Keratinocyte (primary cell): ENCODE measurements around the gene HCN1. TPM values are rescaled to one million over a fixed set of nuclear protein-coding genes. Genes with fewer than 3 reads are reported as not detected.
"Not testable (repeated sequence)": the region's sequence is repeated elsewhere in the genome, so short reads cannot be mapped to it uniquely, and the experiment has no call there.

Experiments
- DNase-seq: peaks from one replicate; pipeline ENCODE4 v3.0.0-alpha.2; 2011; ENCODE audit warnings: low read depth, missing footprints, low spot score
- FAIRE-seq: peaks from 2 replicates; lab custom pipeline; 2011; peaks lifted over from hg19 to GRCh38; lab: Jason Lieb, UNC
- H2AFZ ChIP-seq: 2 replicates; pipeline ENCODE4 v1.6.0; 2012; ENCODE audit warnings: low read length, control low read depth, inconsistent platforms; ENCODE audit not compliant: control insufficient read depth
- H3K27ac ChIP-seq: 2 replicates; pipeline ENCODE4 v1.5.1; 2011; ENCODE audit warnings: low read length; ENCODE audit not compliant: control insufficient read depth, insufficient read depth
- H3K27me3 ChIP-seq: 3 replicates; pipeline ENCODE4 v1.6.0; 2011; ENCODE audit warnings: low read length; ENCODE audit not compliant: control insufficient read depth, insufficient read depth; ENCODE audit errors: extremely low read depth
- H3K36me3 ChIP-seq, 2 experiments: 2 replicates in 1 of 2; 3 replicates in 1 of 2; pipeline ENCODE4 v1.5.1; 2011; ENCODE audit warnings: low read length in 2 of 2, mild to moderate bottlenecking in 1 of 2; ENCODE audit not compliant: control insufficient read depth in 2 of 2, insufficient read depth in 2 of 2; ENCODE audit errors: extremely low read depth in 1 of 2
- H3K4me1 ChIP-seq: 3 replicates; pipeline ENCODE4 v1.5.1; 2011; ENCODE audit warnings: low read length; ENCODE audit not compliant: control insufficient read depth, insufficient read depth; ENCODE audit errors: extremely low read depth
- H3K4me2 ChIP-seq: 3 replicates; pipeline ENCODE4 v1.6.0; 2011; ENCODE audit warnings: low read depth, low read length; ENCODE audit not compliant: control insufficient read depth, insufficient read depth; ENCODE audit errors: extremely low read depth
- H3K4me3 ChIP-seq, 3 experiments: fragments of 200-600 bp in 1 of 3; sonication (generic) in 1 of 3; 2 replicates in 2 of 3; 3 replicates in 1 of 3; pipeline ENCODE4 v1.5.1; 2011 to 2016; ENCODE audit warnings: low read length in 3 of 3, mild to moderate bottlenecking in 3 of 3, control low read depth in 2 of 3, inconsistent platforms in 1 of 3, low read depth in 1 of 3, mixed read lengths in 1 of 3, mixed run types in 1 of 3, moderate library complexity in 1 of 3; ENCODE audit not compliant: control insufficient read depth in 2 of 3, insufficient read depth in 2 of 3; ENCODE audit errors: extremely low read depth in 1 of 3
- H3K79me2 ChIP-seq: 2 replicates; pipeline ENCODE4 v1.6.0; 2012; ENCODE audit warnings: low read length; ENCODE audit not compliant: control insufficient read depth, insufficient read depth
- H3K9ac ChIP-seq: 3 replicates; pipeline ENCODE4 v1.6.0; 2011; ENCODE audit warnings: low read length; ENCODE audit not compliant: control insufficient read depth, insufficient read depth; ENCODE audit errors: extremely low read depth
- H3K9me1 ChIP-seq: 3 replicates; pipeline ENCODE4 v1.6.0; 2011; ENCODE audit warnings: low read length; ENCODE audit not compliant: control insufficient read depth, insufficient read depth; ENCODE audit errors: extremely low read depth
- H3K9me3 ChIP-seq: 2 replicates; pipeline ENCODE4 v1.5.1; 2012; ENCODE audit warnings: low read depth, low read length; ENCODE audit not compliant: control insufficient read depth
- H4K20me1 ChIP-seq: 3 replicates; pipeline ENCODE4 v1.6.0; 2011; ENCODE audit warnings: low read length; ENCODE audit not compliant: control insufficient read depth, insufficient read depth; ENCODE audit errors: extremely low read depth
- CTCF ChIP-seq, 3 experiments: IDR thresholded peaks in 1 of 3; conservative IDR thresholded peaks in 1 of 3; optimal IDR thresholded peaks in 1 of 3; 2 replicates in 2 of 3; 3 replicates in 1 of 3; pipeline versions ENCODE3 to v1.5.1; 2011; ENCODE audit warnings: low read length in 3 of 3, mild to moderate bottlenecking in 3 of 3, moderate library complexity in 2 of 3, control low read depth in 1 of 3, inconsistent platforms in 1 of 3; ENCODE audit not compliant: insufficient read depth in 2 of 3; ENCODE audit errors: extremely low read depth in 1 of 3
- EZH2 ChIP-seq: IDR thresholded peaks from one replicate; pipeline ENCODE4 v1.6.1; 2012; ENCODE audit warnings: inconsistent platforms, mild to moderate bottlenecking, low read length, moderate library complexity
- dilution Hi-C: fragments of 300-500 bp; cut with MboI; formaldehyde crosslinking; loops from one replicate; pipeline ENCODE4 v1.7.0; 2020; ENCODE audit warnings: low sequenced_read_pairs; ENCODE audit not compliant: extremely low pct_ligation_motif_present
- polyA plus RNA-seq, 5 experiments: library from polyadenylated mRNA; depleted of rRNA in 3 of 5; stranded (reverse) in 3 of 5; stranded (forward) in 1 of 5; unstranded in 1 of 5; fragments of >200 nt; gene quantifications; 1 replicate in 1 of 5; 2 replicates in 3 of 5; 3 replicates in 1 of 5; pipeline versions ENCODE4 v1.2.1 to v1.2.3, GENCODE V29; 2011 to 2012; ENCODE audit warnings: missing spikeins in 2 of 5, low read depth in 1 of 5, low replicate concordance in 1 of 5

The HCN1 gene
- polyA plus RNA-seq, 1 donor (not counting 4 experiments of a cell fraction or from before 2014, with no cell fraction given) = not detected

DNA sequence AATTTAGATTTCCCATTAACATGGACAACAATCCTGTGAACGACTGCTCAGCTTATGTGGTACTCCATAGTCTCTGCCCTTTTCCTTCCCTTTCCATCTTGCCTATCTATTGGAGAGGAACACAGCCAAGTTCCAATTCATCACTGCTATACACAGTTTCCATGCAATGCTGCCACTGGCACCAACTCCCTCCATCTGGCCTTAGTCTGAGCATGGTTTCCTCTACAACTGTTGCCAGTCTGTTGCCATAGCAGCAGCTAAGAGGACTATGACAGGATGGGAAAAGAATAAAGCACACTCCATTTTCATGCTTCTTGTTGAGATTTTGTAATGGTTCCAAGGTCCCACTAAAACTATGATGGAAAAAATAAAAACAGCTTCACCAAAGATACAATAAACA, 189.0 kb downstream of the HCN1 start:
- no peak for DNase-seq
- no peaks in the 10 kb centered on the region for H3K36me3 ChIP-seq
- no peaks in the 10 kb centered on the region for H3K9me1 ChIP-seq
- no peaks in the 10 kb centered on the region for H4K20me1 ChIP-seq
- no peak overlapping the region for H2AFZ ChIP-seq
- no peaks in the 10 kb centered on the region for H3K9me3 ChIP-seq
- no peak for FAIRE-seq
- no peaks in the 10 kb centered on the region for H3K79me2 ChIP-seq
- H3K4me3 ChIP-seq = no peak overlapping the region
- dilution Hi-C loops = no loop called here
- H3K27ac ChIP-seq = no peak overlapping the region
- no peak overlapping the region for H3K9ac ChIP-seq
- TF ChIP-seq EZH2 (no peak), CTCF (optimal IDR thresholded peaks at IDR 0.05 in 1 of 3, IDR thresholded peaks at IDR 0.05 in 1 of 3, conservative IDR thresholded peaks at IDR 0.05 in 1 of 3; ENCODE audit: extremely low read depth in 1 of 3, insufficient read depth in 2 of 3, low read length in 3 of 3) (no peak)
- no peaks in the 10 kb centered on the region for H3K4me1 ChIP-seq
- H3K4me2 ChIP-seq = no peak overlapping the region
- H3K27me3 ChIP-seq = no peaks in the 10 kb centered on the region

- H3K9me1 ChIP-seq, H3K4me2 ChIP-seq, H3K4me1 ChIP-seq, H2AFZ ChIP-seq, H3K79me2 ChIP-seq, dilution Hi-C loops, H4K20me1 ChIP-seq, H3K36me3 ChIP-seq, H3K4me3 ChIP-seq, DNase-seq, FAIRE-seq, H3K27ac ChIP-seq, H3K27me3 ChIP-seq, H3K9me3 ChIP-seq, H3K9ac ChIP-seq: not testable (repeated sequence)
Measured at GRCh38 chr5:45499006-45499405, 197.2 kb downstream of the HCN1 start.

DNA sequence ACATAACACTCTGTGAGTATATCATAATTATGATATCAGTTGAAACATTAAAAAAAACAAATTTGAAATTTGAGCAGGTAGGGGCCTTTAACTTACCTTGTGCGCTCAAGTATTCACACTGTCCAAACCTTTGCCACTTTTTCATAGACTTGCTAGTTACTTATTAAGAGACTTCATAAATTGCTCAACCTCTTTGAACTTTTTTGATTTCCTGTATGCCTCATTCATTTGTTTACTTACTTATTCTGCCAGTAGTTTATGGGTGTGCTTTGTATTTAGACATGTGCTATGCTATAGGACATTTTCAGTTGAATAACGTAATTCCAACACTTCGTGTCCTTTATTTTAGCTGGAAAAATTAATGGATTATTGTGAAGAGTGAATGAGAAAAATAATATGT, 204.8 kb downstream of the HCN1 start:
- H3K4me3 ChIP-seq = no peak overlapping the region
- H3K27ac ChIP-seq = no peak overlapping the region
- FAIRE-seq = no peak
- no peak overlapping the region for H3K4me2 ChIP-seq
- no peaks in the 10 kb centered on the region for H3K79me2 ChIP-seq
- no peaks in the 10 kb centered on the region for H3K36me3 ChIP-seq
- no peaks in the 10 kb centered on the region for H3K27me3 ChIP-seq
- H3K9me3 ChIP-seq = no peaks in the 10 kb centered on the region
- no peak for DNase-seq
- no peak overlapping the region for H2AFZ ChIP-seq
- H3K4me1 ChIP-seq = no peaks in the 10 kb centered on the region
- H3K9me1 ChIP-seq = no peaks in the 10 kb centered on the region
- no peak overlapping the region for H3K9ac ChIP-seq
- TF ChIP-seq EZH2 (no peak), CTCF (optimal IDR thresholded peaks at IDR 0.05 in 1 of 3, IDR thresholded peaks at IDR 0.05 in 1 of 3, conservative IDR thresholded peaks at IDR 0.05 in 1 of 3; ENCODE audit: extremely low read depth in 1 of 3, insufficient read depth in 2 of 3, low read length in 3 of 3) (no peak)
- no peaks in the 10 kb centered on the region for H4K20me1 ChIP-seq
- dilution Hi-C loops = no loop called here
